Gastroesophageal sphincter (tissue), 3 donors: Measurements from ENCODE around the gene SLC5A4.

Experiments
- EP300 ChIP-seq: sonication (generic); formaldehyde crosslinking; IDR thresholded peaks from one replicate; pipeline ENCODE4 v1.6.1; 2017; ENCODE audit warnings: antibody characterized with exemption, mild to moderate bottlenecking
- POLR2A ChIP-seq, 2 donors: fragments of 450-650 bp; IDR thresholded peaks; one replicate each; pipeline ENCODE4 v1.6.1; 2017; ENCODE audit warnings: antibody characterized with exemption in 2 of 2, mild to moderate bottlenecking in 2 of 2, moderate library complexity in 1 of 2
- POLR2AphosphoS5 ChIP-seq: sonication (generic); formaldehyde crosslinking; IDR thresholded peaks from one replicate; pipeline ENCODE4 v1.6.1; 2017; ENCODE audit warnings: antibody characterized with exemption
- TF ChIP-seq, protein P1 (sequence below), 4 experiments: fragments of 200-600 bp in 2 of 4; fragments of 450-650 bp in 2 of 4; sonication (generic) in 1 of 4; IDR thresholded peaks; one replicate each; pipeline ENCODE4 v1.5.1; 2017 to 2019; ENCODE audit warnings: antibody characterized with exemption in 4 of 4, mild to moderate bottlenecking in 2 of 4, moderate library complexity in 2 of 4

DNA sequence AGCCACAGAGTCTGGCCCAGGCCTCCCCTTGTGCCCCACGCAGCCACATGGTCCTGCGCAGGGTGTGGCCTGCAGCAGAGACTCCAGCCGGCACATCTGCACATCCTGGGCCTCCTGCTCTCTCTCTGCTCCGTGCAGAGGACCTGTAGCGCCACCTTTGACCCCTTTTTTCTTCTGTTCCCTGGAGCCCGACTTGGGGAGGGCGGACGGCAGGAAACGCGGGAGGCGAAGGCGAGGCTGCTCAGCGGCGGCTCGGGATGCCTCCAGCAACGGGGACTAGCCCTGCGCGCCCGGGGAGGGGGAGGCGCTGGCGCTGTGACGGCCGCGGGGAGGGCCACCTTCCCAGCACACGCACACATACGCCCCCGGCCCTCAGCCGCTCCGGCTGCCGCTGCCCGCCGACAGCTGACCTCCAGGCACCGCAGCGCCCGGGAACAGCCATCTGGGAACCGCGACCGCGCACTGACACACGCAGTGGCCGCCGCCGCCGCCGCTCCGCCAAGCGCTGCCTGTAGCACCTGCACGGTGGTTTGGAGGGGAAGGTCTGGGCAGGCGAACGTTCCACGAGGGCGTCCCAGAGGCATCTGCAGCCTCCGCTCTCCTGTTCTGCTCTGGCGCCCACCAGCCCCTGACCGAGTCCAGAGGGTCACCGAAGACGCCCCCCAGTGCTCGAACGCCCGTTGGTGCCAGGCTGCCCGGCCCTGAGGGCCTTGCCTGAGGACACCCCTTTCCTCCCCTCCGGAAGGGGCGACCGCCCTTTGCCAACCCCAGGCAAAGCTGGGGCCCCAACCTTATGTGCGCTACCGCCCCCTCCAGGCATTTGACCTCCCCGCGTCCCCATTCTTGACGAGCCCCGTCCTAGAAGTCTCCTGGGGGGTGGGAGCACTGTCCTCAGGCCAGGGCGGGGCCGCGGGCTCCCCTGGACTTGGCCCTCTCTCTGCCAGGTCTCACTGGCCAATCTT is 79.2 kb downstream of the SLC5A4 start:
- TF ChIP-seq, protein P1, sequence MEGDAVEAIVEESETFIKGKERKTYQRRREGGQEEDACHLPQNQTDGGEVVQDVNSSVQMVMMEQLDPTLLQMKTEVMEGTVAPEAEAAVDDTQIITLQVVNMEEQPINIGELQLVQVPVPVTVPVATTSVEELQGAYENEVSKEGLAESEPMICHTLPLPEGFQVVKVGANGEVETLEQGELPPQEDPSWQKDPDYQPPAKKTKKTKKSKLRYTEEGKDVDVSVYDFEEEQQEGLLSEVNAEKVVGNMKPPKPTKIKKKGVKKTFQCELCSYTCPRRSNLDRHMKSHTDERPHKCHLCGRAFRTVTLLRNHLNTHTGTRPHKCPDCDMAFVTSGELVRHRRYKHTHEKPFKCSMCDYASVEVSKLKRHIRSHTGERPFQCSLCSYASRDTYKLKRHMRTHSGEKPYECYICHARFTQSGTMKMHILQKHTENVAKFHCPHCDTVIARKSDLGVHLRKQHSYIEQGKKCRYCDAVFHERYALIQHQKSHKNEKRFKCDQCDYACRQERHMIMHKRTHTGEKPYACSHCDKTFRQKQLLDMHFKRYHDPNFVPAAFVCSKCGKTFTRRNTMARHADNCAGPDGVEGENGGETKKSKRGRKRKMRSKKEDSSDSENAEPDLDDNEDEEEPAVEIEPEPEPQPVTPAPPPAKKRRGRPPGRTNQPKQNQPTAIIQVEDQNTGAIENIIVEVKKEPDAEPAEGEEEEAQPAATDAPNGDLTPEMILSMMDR (IDR thresholded peaks at IDR 0.05): no peak
- TF ChIP-seq EP300: no peak
- TF ChIP-seq POLR2A (IDR thresholded peaks at IDR 0.05): no peak
- TF ChIP-seq POLR2AphosphoS5: no peak
